Mucosa of descending colon (tissue), 3 donors: ENCODE results near the gene R3HDM4. TPM values are rescaled to one million over a fixed set of nuclear protein-coding genes. Genes with fewer than 3 reads are reported as not detected.

Experiments used
- ATAC-seq: fragments of 200-7000 bp; cut with Tn5 transposase; one replicate; pipeline ENCODE4 v1.9.1; 2020; ENCODE audit warnings: mild to moderate bottlenecking, moderate library complexity
- DNase-seq, 3 donors: peaks; one replicate each; pipeline ENCODE4 v3.0.0-alpha.2; 2020
- H3K36me3 ChIP-seq: fragments of 200-600 bp; one replicate; pipeline ENCODE4 v1.8.0; 2021; ENCODE audit warnings: low read depth, mild to moderate bottlenecking
- H3K4me1 ChIP-seq: fragments of 200-600 bp; one replicate; pipeline ENCODE4 v1.8.0; 2021; ENCODE audit warnings: low read depth, mild to moderate bottlenecking
- H3K4me3 ChIP-seq: fragments of 200-600 bp; one replicate; pipeline ENCODE4 v1.8.0; 2021; ENCODE audit warnings: mild to moderate bottlenecking
- H3K9me3 ChIP-seq: fragments of 200-600 bp; one replicate; pipeline ENCODE4 v1.8.0; 2021; ENCODE audit warnings: mild to moderate bottlenecking
- intact Hi-C, 2 donors: fragments of 100-400 bp; cut with DNase I in 1 of 2; cut with micrococcal nuclease in 1 of 2; formaldehyde crosslinking; loops; one replicate each; pipeline versions ENCODE4 v1.11.0 to v1.11.1; 2022; cut with DNase I, micrococcal nuclease
- total RNA-seq, 3 donors: library from RNA; stranded (reverse); fragmentation: NEBNext Ultra II Directional in 2 of 3; extraction: Animal tissue kit (Norgen Biotek cat#: 25700) in 2 of 3; gene quantifications; one replicate each; pipeline versions ENCODE4 v1.2.1 to v1.2.4, GENCODE V29; 2021 to 2023
- TF ChIP-seq, protein P1 (sequence below): fragments of 200-600 bp; IDR thresholded peaks from one replicate; pipeline ENCODE4 v1.8.0; 2022; ENCODE audit warnings: antibody characterized with exemption, mild to moderate bottlenecking
- donor health status: DM: no; HTN: no; CAD: no; lungs with moderate emphysema.
- donor health status: DM: no; HTN: no; CAD: no.
- donor health status: DM: no; HTN: yes; CAD: no.

R3HDM4 gene
- total RNA-seq, 3 donors from 2014 or later: 52.6 to 62.6 (median 54.8) TPM

DNA sequence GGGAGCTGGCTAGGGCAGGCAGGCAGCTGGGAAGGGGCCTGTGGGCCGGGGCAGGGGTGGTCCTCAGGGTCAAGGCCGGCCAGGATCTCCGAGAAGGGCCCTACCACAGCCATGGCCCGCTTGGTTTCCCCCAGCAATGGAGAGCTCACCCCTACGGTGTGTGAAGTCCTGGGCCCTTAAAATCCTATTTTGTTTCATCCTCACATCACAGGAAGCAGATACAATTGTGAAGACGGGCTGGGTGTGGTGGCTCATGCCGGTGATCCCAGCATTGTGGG lies 11.0 kb downstream of the R3HDM4 start:
- no peaks in the 10 kb centered on the region for H3K36me3 ChIP-seq
- intact Hi-C loops: no loop called here

GRCh38 chr19:901216-902092 lies 11.6 kb downstream of the R3HDM4 start:
- H3K36me3 ChIP-seq: no peaks in the 10 kb centered on the region
- TF ChIP-seq, protein P1, sequence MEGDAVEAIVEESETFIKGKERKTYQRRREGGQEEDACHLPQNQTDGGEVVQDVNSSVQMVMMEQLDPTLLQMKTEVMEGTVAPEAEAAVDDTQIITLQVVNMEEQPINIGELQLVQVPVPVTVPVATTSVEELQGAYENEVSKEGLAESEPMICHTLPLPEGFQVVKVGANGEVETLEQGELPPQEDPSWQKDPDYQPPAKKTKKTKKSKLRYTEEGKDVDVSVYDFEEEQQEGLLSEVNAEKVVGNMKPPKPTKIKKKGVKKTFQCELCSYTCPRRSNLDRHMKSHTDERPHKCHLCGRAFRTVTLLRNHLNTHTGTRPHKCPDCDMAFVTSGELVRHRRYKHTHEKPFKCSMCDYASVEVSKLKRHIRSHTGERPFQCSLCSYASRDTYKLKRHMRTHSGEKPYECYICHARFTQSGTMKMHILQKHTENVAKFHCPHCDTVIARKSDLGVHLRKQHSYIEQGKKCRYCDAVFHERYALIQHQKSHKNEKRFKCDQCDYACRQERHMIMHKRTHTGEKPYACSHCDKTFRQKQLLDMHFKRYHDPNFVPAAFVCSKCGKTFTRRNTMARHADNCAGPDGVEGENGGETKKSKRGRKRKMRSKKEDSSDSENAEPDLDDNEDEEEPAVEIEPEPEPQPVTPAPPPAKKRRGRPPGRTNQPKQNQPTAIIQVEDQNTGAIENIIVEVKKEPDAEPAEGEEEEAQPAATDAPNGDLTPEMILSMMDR: no peak
- H3K4me1 ChIP-seq: peaks cover 2% of the 10 kb centered on the region
- DNase-seq (no peak), ATAC-seq (no peak)
- H3K9me3 ChIP-seq: no peaks in the 10 kb centered on the region
- intact Hi-C loops: no loop called here
- no peak overlapping the region for H3K4me3 ChIP-seq

More for the DNA sequence above, 11.0 kb downstream of the R3HDM4 start:
- TF ChIP-seq, protein P1: no peak
- ATAC-seq (no peak), DNase-seq (no peak)
- Histone ChIP-seq H3K4me1 (peaks cover 2% of the 10 kb centered on the region), H3K4me3 (no peak overlapping the region), H3K9me3 (no peaks in the 10 kb centered on the region)

- TF ChIP-seq, protein P1: no peak
- Histone ChIP-seq H3K4me3 (no peak overlapping the region), H3K9me3 (no peaks in the 10 kb centered on the region), H3K4me1 (peaks cover 2% of the 10 kb centered on the region), H3K36me3 (no peaks in the 10 kb centered on the region)
- DNase-seq (peak; percentile 62 to 78 (median 74)), ATAC-seq (peak; percentile 82)
- intact Hi-C loops: no loop called here
Measured at GRCh38 chr19:900302-901111, 12.5 kb downstream of the R3HDM4 start.

DNA sequence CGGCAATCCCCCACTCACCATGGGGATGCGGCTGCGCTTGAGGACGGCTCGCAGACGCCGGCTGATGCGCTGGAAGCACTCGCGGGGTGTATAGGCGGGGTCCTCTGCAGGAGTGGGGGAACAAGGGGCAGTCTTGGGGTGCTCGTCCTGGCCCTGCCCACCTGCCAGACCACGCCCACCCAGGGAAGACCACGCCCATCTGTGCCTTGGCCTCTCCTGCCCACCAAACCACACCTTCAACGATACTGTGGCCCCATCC lies 13.0 kb downstream of the R3HDM4 start:
- Histone ChIP-seq H3K9me3 (no peaks in the 10 kb centered on the region), H3K36me3 (no peaks in the 10 kb centered on the region), H3K4me1 (peaks cover 2% of the 10 kb centered on the region), H3K4me3 (no peak overlapping the region)
- DNase-seq (no peak), ATAC-seq (no peak)
- intact Hi-C loops: no loop called here
- TF ChIP-seq, protein P1: no peak

DNA sequence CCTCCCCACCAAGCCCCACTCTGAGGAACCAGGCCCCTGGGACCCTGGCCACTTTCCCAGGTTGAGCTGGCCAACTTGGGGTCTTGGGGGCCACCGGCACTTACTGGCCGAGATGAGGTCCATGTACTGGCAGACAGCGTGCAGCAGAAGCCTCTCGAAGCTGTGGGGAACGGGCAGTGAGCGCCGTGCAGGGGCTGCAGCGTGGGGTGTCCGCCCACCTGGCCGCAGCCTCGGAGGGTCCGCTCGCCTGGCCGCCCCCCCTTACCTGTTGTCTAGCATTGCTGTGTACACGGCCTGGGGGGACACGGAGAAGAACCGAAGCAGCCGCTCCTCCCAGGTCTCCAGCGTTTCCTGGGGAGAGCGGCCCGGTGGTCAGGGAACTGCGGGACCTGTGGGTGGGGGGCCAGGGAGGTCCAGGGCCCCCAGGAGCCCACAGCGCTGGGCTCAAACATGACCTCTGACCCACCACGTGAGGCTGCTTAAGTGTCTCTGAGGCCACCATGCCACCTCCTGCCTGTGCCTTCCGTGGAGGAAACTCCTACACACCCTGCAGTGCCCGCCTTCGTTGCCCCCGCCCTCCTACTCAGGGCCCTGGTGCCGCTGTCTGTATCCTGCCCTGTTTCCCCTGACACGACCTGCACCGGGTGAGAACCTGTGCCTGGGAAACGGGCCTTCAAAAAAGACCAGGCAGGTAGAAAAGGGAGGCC lies 13.5 kb downstream of the R3HDM4 start:
- ATAC-seq (no peak), DNase-seq (no peak)
- Histone ChIP-seq H3K36me3 (no peaks in the 10 kb centered on the region), H3K4me3 (no peak overlapping the region), H3K4me1 (peaks cover 2% of the 10 kb centered on the region), H3K9me3 (no peaks in the 10 kb centered on the region)
- TF ChIP-seq, protein P1: no peak
- intact Hi-C loops: no loop called here
